ENCODE results near the gene OSBPL10.

OSBPL10 gene

DNA sequence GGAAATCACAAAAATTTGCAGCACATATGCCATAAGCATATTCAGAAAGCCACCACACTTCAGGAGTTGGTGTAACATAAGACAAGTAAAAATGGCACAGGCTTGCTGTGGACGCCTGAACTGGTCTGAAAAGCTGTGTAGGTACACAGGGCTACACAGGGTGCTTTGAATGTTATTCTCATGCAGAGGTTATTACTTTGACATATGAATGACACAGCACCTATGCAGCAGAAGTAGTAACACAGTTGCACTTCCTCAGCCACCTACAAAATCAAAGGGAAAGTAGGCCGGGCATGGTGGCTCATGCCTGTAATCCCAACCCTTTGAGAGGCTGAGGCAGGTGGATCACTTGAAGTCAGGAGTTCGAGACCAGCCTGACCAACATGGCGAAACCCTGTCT, 54.5 kb downstream of the OSBPL10 start:
- in situ Hi-C loops (cut with HindIII; ENCODE audit: low sequenced_read_pairs) = no loop called here

DNA sequence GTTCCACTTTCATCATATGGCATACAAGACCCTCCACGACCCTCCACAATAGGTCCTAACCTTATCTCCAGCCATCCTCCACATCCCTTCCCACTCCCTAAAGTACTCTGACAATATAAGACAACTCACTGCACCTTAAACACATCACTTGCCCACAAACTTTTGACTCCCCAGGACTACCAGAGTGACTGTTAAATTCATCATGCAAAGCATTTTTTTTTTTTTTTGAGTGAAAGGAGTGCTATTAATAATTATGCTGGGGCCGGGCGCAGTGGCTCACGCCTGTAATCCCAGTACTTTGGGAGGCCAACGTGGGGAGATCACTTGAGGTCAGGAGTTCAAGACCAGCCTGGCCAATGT, 55.8 kb downstream of the OSBPL10 start:
- in situ Hi-C loops (cut with HindIII; ENCODE audit: low sequenced_read_pairs) = no loop called here

GRCh38 chr3:31924610-31925270, 56.3 kb downstream of the OSBPL10 start:
- in situ Hi-C loops (cut with HindIII; ENCODE audit: low sequenced_read_pairs) = no loop called here

GRCh38 chr3:31922962-31923361, 58.1 kb downstream of the OSBPL10 start:
- in situ Hi-C loops (cut with HindIII; ENCODE audit: low sequenced_read_pairs) = no loop called here

GRCh38 chr3:31921837-31922236, 59.2 kb downstream of the OSBPL10 start:
- in situ Hi-C loops (cut with HindIII; ENCODE audit: low sequenced_read_pairs) = no loop called here

DNA sequence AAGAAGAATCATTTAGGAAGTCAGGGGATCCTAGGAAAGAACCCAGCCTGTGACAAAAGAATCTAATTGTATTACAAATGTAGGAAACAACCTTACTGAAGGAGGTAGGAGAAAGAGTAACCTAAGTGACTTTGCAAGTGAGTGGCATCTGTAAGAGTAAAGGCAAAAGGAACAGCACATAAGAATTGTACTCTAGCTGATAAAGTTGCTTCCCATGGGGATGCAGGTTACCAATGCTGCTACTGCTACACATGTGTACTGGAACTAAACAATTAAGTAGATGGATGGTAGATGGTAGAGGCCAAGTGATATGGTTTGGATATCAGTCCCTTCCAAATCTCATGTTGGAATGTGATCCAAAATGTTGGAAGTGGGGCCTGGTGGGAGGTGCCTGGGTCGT, 60.8 kb downstream of the OSBPL10 start:
- in situ Hi-C loops (cut with HindIII; ENCODE audit: low sequenced_read_pairs) = no loop called here

- in situ Hi-C loops (cut with HindIII; ENCODE audit: low sequenced_read_pairs) = no loop called here
Observed at GRCh38 chr3:31919528-31919927, 61.5 kb downstream of the OSBPL10 start.

DNA sequence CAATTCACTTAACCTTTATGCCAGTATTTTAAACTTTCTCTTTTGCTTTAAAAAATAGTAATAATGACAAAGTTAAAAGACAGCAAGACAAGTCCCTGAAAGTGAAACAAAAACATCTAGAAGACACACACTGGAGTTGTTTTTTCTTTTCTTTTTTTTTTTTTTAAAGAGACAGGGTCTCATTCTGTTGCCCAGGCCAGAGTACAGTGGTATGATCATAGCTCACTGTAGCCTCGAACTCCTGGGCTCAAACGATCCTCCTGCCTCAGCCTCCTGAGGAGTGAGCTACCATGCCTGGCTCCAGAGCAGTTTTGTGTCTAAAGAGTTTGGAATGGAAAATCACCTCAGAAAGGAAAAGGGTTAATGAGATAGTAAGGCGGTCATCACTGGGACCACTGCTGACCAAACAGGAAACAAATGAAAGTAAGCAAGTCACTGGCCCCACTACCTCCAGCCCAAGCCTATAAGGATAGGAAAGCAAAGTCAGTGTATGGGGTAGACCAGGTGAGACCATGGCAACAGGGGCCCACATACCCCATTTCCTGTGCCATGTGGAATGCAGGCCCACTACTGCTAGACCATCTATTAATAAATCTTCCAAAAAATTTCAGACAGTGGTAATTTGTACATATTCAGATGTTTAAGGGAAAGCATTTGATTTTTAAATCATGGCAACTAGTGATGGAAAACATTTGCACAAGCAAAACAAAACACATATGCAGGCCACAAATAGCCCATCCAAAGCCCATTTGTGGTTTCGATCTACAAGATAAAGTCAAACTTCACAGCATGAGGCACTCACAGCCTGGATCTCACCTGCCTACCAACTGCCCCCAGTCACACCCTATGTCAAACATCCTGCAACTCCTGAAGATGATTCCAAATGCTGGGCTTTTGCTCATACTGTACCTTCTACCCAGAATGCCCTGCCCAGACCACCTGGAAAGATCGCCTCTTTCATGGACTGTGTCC, 62.6 kb downstream of the OSBPL10 start:
- in situ Hi-C loops (cut with HindIII; ENCODE audit: low sequenced_read_pairs) = no loop called here

DNA sequence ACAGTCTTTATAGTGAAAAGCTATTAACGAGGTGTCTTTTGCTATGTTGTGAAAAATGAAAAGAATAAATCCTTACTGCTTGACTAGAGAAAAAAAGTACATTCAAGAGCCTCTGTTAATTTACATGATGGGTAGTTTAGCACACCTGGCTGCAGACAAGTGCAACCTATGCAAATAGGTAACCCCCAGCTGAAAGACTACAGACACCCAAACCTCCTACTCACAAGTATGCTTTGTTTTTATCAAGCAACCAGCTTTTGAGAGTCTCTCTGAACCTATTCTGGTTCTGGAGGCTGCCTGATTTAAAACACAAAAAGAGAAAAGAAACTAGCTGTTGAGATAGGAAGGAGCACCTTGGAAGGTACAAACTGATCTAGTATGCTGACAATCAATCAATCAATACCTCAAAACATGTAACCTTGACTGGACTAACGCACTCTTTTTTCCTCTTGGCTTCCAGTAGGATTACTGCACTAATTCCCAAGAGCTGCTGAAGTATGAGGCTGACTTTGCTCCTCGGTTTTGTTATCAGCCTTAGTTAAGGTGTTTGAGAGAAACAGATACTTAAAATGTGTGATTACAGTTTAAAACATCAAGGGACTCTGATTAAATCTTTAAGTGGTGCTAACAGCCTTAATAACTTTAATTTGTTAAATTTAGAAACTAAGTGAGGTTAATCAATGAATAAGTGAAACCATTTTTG, 63.6 kb downstream of the OSBPL10 start:
- in situ Hi-C loops (cut with HindIII; ENCODE audit: low sequenced_read_pairs) = no loop called here

DNA sequence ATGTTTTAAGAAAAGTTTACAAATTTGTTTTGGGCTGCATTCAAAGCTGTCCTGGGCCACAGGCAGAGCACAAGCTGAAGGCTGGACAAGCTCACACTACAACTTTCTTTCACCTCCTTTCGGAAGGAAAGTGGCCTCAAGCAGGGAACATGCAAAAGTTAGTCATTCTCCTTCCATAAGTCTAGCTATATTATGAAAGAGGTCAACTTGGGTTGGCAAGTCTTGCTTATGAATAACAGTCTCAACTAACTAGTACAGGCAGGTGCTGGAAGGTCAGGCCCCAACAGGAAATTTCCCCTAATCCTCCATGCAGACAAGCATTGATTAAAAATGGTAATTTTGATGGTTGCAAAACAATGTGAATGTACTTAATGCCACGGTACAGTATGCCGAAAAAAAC, 69.4 kb downstream of the OSBPL10 start:
- in situ Hi-C loops (cut with HindIII; ENCODE audit: low sequenced_read_pairs) = no loop called here

- in situ Hi-C loops (cut with HindIII; ENCODE audit: low sequenced_read_pairs) = no loop called here
Observed at GRCh38 chr3:31911124-31911523, 69.9 kb downstream of the OSBPL10 start.

- in situ Hi-C loops (cut with HindIII; ENCODE audit: low sequenced_read_pairs) = no loop called here
Observed at GRCh38 chr3:31909455-31909854, 71.6 kb downstream of the OSBPL10 start.

GRCh38 chr3:31908391-31909097, 72.5 kb downstream of the OSBPL10 start:
- in situ Hi-C loops (cut with HindIII; ENCODE audit: low sequenced_read_pairs) = no loop called here

DNA sequence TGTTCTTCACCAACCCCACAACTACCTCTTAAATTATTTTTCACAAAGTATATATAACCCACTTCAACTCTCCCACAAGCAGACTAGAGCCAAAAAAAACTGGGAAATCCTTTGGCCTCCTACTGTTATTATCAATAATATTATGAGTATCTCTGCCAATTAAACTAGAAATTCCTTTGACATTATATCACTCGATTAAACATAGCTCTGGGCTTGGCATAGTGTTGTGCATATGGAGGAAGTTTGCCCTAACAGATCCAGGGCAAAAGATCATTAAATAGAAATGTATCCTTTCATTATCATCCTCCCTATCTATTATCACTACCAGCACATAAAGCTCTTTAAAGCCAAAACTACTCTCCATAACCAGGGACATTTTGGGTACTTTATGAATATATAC, 74.9 kb downstream of the OSBPL10 start:
- in situ Hi-C loops (cut with HindIII; ENCODE audit: low sequenced_read_pairs) = no loop called here

GRCh38 chr3:31903686-31904431, 77.2 kb downstream of the OSBPL10 start:
- in situ Hi-C loops (cut with HindIII; ENCODE audit: low sequenced_read_pairs) = no loop called here

DNA sequence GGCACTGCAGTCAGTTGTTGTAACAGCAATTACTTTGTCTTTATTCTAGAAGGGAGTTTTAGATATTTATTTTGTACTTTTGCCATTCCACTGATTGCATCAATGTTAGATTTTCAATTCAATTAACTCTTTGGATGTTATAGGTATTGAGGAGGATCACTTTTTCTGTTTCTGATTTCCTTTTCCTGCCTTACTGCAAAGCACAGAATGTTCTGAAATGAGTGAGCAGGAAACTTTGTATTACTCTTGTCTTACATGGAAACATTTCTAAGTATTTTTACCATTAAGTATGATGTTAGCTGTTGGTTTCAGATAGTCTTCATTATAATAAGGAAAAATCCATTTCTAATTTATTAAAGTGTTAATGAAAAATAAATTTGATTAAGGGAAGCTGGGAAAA, 80.5 kb downstream of the OSBPL10 start:
- in situ Hi-C loops (cut with HindIII; ENCODE audit: low sequenced_read_pairs) = no loop called here

DNA sequence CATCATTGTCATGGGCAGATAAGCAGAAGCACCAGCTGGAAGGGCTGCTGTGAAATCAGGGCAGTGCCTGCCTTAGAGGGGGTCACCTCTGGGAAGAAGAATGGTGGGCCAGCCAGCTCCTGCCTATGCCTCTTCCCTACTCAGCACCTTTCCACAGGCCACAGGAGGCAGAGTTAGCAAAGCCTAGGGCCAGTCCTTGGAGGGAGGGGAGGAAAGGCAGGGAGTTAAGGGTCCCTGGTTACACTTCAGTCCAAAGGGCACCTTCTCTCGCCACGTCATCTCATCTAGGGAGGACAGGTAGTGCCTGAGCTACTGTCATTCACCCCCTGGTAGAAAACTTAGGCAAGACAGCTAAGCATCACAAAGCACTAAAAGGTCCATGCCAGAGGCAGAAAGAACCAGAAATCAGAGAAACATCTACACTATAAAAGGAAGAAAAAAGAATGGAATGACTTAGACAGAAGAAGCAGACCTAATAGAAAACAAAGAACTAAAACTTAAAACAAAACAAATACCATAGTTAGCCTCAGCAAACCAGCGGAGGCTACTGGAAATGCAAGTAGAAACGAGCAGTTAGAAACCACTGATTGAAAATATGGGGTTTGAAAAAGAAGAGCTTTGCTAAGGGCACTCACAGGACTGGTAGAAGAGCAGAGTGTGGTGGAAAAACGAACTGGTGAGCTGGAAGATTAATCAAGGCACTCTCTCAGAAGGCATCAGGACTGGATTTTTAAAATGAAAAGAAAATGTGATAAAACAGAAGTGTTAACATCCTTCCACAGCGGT, 84.2 kb downstream of the OSBPL10 start:
- in situ Hi-C loops (cut with HindIII; ENCODE audit: low sequenced_read_pairs) = no loop called here

DNA sequence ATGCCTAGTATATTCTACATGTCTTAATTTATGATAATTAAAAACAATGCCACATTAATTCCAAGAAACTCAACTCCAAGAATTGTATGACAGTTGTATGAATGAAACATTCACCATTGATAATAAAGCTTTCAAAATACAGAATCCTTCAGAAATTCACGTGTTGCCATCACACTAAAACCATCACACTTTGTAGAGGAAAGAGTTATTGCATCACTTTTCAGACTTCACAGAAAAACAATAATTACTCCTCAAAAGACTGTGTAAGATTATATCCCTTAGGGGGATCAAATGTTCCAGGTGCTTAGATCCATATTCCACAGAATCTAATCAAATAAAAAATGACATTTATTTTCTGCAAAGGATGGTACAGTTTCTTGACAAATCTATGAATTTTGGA, 85.0 kb downstream of the OSBPL10 start:
- in situ Hi-C loops (cut with HindIII; ENCODE audit: low sequenced_read_pairs) = no loop called here

- in situ Hi-C loops (cut with HindIII; ENCODE audit: low sequenced_read_pairs) = no loop called here
Observed at GRCh38 chr3:31895471-31895870, 85.6 kb downstream of the OSBPL10 start.
